GM12891 (cell line): ENCODE data around the gene ARTN.

Source experiments
- PAX5 ChIP-seq: IDR thresholded peaks from 2 replicates; pipeline ENCODE4 v1.6.1; 2011; ENCODE audit warnings: low read length, moderate library complexity, mild to moderate bottlenecking; ENCODE audit not compliant: insufficient read depth, severe bottlenecking
- POLR2A ChIP-seq: IDR thresholded peaks from 2 replicates; pipeline ENCODE4 v1.6.1; 2011; ENCODE audit warnings: low read depth, low read length, control low read depth
- SPI1 ChIP-seq: IDR thresholded peaks from 2 replicates; pipeline ENCODE4 v1.6.1; 2011; ENCODE audit warnings: low read depth, low read length, control low read depth
- TAF1 ChIP-seq: IDR thresholded peaks from 2 replicates; pipeline ENCODE4 v1.6.1; 2011; ENCODE audit warnings: low read depth, low read length, control low read depth

DNA sequence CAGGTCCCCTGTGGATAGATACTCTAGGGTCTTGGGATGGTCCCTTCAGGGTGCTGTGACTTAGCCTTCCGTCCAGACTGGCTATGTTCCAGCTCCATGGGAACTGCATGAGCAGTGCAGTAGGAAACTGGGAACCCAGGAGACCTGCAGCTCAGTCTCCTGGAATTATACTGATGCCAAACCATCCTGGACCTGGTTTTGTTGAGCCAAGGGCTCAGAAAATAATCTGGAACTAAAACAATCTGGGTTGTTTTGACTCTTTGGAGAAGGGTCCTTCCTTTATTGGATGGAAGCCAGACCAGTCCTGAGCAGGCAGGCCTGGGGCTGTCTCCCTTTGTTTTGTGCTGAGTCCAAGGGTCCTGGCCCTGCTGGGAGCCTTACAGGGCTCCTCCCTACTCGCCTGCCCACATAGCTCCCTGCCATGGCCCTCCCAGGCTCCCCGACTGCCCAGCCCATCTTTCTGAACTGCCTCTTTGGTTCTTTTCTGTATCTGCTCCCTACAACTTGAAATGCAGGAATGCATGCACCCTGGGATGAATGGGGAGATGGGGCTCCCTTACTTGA is 14.4 kb downstream of the ARTN start:
- no peak for TF ChIP-seq POLR2A
- TF ChIP-seq TAF1, result no peak
- TF ChIP-seq PAX5, result no peak
- TF ChIP-seq SPI1, result no peak
